H1 (cell line): ENCODE results near the gene BCAS3. TPM values are rescaled to one million over a fixed set of nuclear protein-coding genes. Genes with fewer than 3 reads are reported as not detected.

Source experiments
- CEBPB ChIP-seq: IDR thresholded peaks from 2 replicates; pipeline ENCODE4 v1.6.1; 2012; ENCODE audit warnings: low read depth, low read length
- CHD2 ChIP-seq: IDR thresholded peaks from 2 replicates; pipeline ENCODE4 v1.6.1; 2012; ENCODE audit warnings: low read length, improper control_type of control experiment
- HDAC6 ChIP-seq: IDR thresholded peaks from one replicate; pipeline ENCODE4 v1.7.1; 2012; ENCODE audit warnings: low read depth, mild to moderate bottlenecking, inconsistent platforms, low read length, moderate library complexity
- KDM1A ChIP-seq: fragments of 200-600, 300-600 bp; sonication (generic); IDR thresholded peaks from 2 replicates; pipeline ENCODE4 v1.7.1; 2016; ENCODE audit warnings: mild to moderate bottlenecking, low read length, borderline replicate concordance
- MAFK ChIP-seq: IDR thresholded peaks from 2 replicates; pipeline ENCODE4 v1.6.1; 2012; ENCODE audit warnings: low read depth, mild to moderate bottlenecking, improper control_type of control experiment, low read length
- POLR2AphosphoS5 ChIP-seq: IDR thresholded peaks from 2 replicates; pipeline ENCODE4 v1.6.1; 2011; ENCODE audit warnings: low read depth, low read length
- SUZ12 ChIP-seq: fragments of 200-600 bp; sonication (generic); IDR thresholded peaks from 2 replicates; pipeline ENCODE4 v1.6.1; 2012; ENCODE audit warnings: mild to moderate bottlenecking, inconsistent platforms, low read length, moderate library complexity, mixed read lengths
- polyA plus RNA-seq, 7 experiments: library from polyadenylated mRNA; depleted of rRNA in 3 of 7; stranded (reverse) in 5 of 7; unstranded in 2 of 7; fragments of >200 nt in 5 of 7; fragments of 200-250 nt in 2 of 7; gene quantifications; 1 replicate in 5 of 7; 2 replicates in 1 of 7; 4 replicates in 1 of 7; pipeline versions ENCODE4 v1.2.1 to v1.2.3, GENCODE V29; 2011 to 2013; ENCODE audit warnings: missing spikeins in 2 of 7, mixed read lengths in 2 of 7
- total RNA-seq: library from RNA; stranded (reverse); fragmentation: NEBNext Ultra II Directional; extraction: Animal tissue kit (Norgen Biotek cat#: 25700); gene quantifications from 2 replicates; pipeline ENCODE4 v1.2.1, GENCODE V29; 2021
- TF ChIP-seq, protein P1 (sequence below): IDR thresholded peaks from 2 replicates; pipeline ENCODE4 v1.6.1; 2012; ENCODE audit warnings: inconsistent platforms
- TF ChIP-seq, protein P2 (sequence below): IDR thresholded peaks from 2 replicates; pipeline ENCODE4 v1.6.1; 2012; ENCODE audit warnings: low read length, inconsistent platforms

BCAS3 gene
- total and polyA plus RNA-seq, 2 of the 8 experiments (the other 6 are each of a cell fraction or from before 2014, with no cell fraction given), result 9.9 to 13.3 TPM

DNA sequence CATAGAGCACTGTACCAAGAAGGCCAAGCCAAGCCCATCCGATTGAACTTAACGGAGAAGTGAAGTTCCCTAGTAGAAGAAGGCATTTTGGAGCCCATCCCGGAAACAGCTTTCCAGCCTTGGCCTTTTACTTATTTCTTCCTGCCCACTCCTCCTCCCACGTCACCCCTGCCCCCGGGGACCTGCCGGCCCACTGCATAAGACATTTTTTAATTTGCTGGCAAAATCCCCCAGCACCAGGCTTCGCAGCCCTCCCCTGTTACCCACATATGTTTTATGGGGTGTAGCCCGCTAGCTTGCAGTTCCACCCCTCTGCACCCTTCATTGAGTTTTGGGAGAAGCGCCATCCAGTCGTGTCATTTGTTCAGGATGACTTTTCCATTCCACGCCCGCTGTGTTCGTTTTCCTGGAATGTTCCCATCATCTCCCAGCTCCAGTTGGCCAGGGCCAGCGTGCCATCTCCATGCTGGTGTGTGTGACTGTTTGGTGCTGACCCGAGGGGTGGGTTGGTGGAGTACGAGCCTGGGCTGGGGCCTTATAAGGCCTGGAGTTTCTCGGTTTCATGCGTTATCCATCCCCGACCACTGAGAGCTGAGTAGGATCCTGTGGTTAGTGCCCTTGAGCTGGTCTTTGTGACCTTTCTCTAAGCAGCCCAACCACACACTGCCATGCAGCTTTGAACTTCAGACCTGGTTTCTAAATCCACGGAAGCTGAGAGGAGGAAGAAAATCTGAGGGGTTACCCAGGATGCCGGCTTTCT lies 702.0 kb downstream of the BCAS3 start (continued):
- TF ChIP-seq, protein P1, sequence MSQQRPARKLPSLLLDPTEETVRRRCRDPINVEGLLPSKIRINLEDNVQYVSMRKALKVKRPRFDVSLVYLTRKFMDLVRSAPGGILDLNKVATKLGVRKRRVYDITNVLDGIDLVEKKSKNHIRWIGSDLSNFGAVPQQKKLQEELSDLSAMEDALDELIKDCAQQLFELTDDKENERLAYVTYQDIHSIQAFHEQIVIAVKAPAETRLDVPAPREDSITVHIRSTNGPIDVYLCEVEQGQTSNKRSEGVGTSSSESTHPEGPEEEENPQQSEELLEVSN, result no peak
- TF ChIP-seq SUZ12 (no peak), CHD2 (no peak), HDAC6 (no peak), KDM1A (no peak), MAFK (no peak), CEBPB (no peak), POLR2AphosphoS5 (no peak)
- TF ChIP-seq, protein P2, sequence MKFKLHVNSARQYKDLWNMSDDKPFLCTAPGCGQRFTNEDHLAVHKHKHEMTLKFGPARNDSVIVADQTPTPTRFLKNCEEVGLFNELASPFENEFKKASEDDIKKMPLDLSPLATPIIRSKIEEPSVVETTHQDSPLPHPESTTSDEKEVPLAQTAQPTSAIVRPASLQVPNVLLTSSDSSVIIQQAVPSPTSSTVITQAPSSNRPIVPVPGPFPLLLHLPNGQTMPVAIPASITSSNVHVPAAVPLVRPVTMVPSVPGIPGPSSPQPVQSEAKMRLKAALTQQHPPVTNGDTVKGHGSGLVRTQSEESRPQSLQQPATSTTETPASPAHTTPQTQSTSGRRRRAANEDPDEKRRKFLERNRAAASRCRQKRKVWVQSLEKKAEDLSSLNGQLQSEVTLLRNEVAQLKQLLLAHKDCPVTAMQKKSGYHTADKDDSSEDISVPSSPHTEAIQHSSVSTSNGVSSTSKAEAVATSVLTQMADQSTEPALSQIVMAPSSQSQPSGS, result no peak
